HUDEP-2 (cell line): ENCODE data around the gene DNAI4.
"Not testable (repeated sequence)": the region's sequence is repeated elsewhere in the genome, so short reads cannot be mapped to it uniquely, and the experiment has no call there.

ENCODE experiments used
- DNase-seq, 76 experiments: peaks; one replicate each; lab custom pipeline; 2025; ENCODE audit not compliant: unreplicated experiment in 76 of 76; lab: John Stamatoyannopoulos, UW

The DNAI4 gene

DNA sequence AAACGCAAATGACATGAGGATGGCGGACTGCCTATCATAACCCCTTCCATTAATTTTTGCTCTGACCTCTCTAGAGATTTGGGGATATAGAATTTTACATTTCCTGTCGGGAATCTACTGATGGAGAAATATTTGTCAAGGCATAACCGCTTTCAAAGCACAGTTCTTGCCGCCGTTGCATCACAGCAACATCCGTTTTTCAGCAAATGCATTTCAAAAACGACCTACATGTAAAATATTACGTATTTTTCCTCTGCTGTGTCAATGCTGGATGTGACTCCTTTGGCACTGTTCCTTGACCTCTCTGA is 5.0 kb upstream of the DNAI4 start:
- no peak for DNase-seq

DNA sequence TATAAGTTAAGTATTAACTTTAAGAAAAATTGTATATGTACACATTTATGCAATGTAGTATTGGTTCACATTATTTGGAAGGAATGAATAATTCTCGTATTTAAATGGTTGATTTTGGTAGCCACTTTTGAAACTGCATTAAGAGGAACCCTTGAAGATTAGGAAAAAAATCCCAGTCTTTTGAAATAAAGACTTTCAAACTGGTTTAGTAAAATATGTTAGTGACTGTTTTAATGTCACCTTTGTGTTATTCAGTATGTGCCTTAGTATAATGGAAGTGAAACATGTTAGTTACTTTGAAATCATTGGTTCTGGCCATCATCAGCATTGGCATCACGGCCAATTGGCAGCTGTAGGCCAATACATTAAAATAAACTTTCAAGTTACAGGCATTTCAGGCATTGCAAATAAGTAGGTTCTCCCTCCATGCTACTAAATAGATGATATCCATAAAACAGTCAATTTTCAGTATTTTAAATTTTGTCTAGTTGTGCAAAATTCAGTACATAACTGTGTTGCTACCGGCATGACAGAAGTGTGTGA is 4.6 kb upstream of the DNAI4 start:
- DNase-seq: peak in 5 of 76 experiments; percentile 4 to 33 (median 19)

DNA sequence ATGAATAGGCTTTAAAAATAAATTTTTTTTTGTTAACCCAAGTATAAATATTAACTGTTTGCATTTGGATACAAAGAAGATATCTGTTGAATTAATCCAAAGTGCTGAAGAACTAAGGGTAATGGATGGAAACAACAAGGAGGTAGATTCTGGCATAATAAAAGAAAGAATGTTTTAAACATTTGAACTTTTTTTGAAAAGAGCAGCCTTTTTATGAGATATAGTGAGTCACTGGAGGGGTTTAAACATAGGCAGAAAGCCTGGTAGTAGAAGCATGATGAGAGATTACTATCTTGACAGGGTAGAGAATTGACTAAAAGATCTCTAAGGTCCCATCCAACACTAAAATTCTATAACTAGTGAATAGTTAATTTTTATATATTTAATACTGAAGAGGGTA is 2.9 kb upstream of the DNAI4 start:
- peak in 2 of 76 experiments; percentile 4 to 13 for DNase-seq

DNA sequence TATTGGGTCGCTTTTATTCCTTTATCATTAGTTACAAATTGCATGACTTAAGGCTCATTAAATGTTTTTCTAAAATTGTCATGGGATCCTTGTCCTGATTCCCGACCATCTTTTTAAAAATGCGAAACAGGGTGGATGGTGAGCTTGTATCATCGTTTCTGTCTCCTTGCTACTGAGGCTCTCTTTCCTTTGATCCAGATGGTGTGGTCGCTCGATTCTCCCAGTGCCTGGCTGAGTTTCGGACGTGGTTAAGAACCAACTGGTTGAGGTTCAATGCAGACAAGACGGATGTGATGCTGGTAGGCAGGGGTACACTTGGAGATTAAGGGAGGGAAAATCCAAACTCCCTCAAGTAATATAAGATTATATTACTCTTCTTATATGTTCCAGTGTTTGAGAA is 1.3 kb upstream of the DNAI4 start:
- peak in 7 of 76 experiments; percentile 4 to 34 (median 17) for DNase-seq

DNA sequence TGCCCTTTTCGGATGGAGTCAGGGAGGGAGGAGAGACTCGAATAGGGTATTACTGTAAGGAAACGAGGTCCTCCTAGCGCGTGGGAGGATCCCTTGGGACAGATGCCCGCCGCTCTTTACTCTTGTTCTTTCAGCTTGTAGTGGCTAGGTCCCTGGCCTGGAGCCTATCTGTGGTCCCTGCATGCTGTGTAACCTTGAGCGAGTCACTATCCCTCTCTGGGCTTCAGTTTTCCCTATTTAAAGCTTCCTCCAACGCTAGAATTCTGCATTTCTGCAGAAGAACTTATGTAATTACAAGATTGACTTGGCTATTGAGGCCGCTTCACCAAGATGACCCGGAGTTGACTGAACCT is 878 bp upstream of the DNAI4 start:
- peak in 50 of 76 experiments; percentile 52 to 90 (median 81) for DNase-seq

DNA sequence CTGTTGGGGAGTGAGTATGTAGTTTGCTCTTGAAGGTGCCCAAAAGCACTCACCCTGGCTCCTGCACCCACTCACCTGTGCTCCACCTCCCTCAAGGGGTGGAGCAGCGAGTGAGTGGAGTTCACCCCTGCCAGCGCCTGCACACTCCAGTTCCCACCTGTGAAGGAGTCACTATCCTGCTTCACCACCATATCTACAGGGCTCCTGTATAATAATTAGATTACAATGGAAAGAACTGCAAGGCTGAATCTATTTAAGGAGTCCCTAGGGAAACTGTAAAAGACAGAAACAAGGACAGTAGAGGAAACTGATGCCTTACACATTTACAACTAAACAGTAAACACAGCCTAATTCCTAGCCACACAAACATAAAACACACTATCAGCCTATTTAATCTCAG is 4.1 kb downstream of the DNAI4 start:
- no peak for DNase-seq

DNA sequence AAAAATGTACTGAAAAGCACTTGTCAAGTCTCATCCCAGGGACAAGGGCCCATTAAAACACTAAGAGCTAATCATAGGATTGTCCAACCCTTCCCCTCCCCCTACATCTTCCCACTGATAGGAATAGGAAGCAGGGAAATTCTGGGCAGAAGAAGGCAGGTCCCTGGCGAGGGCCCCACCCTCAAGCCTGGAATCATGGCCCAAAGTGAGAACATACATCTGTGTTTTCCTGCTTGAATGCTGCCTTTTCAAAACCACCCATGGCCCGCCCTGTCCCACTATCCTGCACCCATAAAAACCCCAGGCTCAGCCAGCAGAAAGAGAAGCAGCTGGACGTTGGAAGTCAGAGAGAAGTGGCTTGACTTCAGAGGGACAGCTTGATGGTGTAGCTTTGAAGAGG is 4.8 kb downstream of the DNAI4 start:
- no peak for DNase-seq

DNA sequence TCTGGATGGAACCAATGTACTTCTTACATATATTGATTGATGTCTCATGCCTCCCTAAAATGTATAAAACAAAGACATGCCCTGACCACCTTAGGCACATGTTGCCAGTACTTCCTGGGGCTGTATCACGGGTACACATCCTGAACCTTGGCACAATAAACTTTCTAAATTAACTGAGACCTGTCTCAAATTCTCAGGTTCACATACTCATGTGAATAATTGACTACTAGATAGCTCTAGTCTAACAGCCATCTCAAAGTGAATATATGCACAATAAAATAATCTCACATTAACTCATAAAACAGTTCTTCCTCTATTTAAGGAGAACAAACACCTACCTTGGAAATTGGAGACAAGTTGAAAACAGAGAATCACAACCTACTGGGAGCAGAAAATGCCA is 5.6 kb downstream of the DNAI4 start:
- DNase-seq: no peak

DNA sequence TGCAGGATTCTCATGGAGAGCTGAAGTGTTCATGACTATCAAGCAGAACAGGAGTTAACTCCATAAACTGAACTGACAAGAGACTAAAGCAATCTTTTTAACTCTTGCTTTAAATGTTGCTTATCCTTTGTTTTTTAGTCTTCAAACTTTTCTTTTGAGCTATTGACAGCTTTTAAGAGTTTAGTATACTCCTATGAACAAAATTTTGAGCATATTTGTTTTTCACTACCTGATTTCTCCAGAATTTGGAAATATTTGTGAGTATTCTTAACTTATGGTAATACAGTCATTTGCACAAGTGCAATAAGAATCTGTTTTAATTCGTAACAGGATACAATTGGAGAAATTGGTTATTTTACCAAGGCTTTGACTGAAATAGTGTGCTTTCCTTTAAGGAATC is 7.2 kb downstream of the DNAI4 start:
- DNase-seq: no peak

DNA sequence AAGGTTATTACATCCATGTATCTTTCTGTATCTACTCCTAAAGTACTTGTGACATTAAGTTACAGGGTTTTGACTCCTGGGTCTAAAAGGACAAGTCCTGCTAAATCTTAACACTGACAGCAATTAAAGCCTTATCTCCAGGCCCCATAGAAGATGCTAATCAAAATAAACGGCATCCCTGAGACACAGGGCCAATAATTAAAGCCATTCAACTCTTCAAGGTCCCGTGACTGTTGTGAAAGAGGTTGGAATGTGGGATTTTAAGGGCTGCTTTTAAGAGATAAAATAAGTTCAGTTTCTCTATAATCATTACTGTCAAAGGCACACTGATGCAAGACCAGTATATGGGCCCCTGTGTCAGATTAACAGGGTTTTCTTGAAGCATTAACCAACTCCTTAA is 8.3 kb downstream of the DNAI4 start:
- DNase-seq: peak in 64 of 76 experiments; percentile 8 to 96 (median 66)

DNA sequence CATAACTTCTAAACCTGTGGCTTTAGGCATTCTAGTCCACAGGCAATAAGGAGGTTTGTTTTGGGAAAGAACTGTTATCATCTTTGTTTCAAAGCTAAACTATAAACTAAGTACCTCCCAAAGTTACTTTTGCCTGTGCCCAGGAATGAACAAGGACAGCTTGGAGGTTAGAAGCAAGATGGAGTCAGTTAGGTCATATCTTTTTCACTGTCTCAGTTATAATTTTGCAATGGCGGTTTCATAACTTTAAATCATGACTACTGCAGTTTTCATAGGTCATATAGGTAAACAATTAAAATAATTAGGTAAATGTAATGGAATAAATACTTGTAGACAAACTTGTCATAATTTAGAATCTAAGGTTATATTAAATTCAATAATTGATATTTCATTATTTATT is 9.5 kb downstream of the DNAI4 start:
- DNase-seq: not testable (repeated sequence)

DNA sequence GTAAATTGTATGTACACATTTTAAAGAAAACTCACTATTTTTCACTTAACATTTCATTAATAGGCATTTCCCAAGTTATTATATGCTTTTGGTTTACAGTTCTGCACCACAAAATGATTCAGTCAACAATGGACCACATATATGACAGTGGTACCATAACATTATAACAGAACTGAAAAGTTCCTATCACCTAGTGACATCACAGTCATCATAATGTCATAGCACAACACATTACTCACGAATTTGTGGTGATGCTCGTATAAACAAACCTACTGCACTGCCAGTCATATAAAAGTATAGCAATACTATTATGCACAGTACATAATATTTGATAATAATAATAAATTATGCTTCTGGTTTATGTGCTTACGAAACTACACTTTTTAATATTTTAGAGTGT is 30.9 kb downstream of the DNAI4 start:
- DNase-seq: no peak

DNA sequence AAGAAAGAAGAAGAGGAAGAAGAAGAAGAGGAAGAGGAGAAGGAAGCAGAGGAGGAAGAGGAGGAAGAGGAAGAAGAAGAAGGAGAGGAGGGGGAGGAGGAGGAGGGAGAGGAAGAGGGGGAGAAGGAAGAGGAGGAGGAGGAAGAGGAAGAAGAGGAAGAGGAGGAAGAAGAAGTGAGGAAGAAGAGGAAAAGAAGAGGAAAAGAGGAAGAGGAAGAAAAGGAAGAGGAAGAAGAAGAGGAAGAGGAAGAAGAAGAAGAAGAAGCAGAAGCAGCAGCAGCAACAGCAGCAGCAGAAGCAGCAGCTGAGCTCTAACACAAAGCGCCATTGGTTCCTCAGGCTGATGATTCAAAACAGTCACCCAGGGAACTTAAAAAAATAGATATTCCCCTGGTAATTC is 34.0 kb downstream of the DNAI4 start:
- no peak for DNase-seq

DNA sequence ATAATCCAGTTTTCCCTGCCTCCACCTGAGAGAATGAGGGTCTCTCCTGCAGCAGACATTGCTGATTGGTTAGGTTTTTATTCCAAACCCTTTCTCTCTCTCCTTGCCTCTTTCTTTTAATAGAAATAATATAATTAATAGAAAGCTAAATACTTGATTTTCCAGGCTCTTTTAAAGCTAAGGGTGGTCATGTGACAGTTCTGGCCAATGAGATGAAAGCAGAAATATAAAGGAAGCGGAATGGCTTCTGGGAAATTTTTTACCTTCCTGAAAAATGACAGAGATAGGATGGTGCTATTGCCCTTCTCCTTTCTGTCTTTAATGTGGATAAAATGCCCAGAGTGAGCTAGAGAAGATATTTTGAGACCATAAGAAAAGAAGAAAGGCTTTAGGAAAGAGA is 35.6 kb downstream of the DNAI4 start:
- DNase-seq: no peak

DNA sequence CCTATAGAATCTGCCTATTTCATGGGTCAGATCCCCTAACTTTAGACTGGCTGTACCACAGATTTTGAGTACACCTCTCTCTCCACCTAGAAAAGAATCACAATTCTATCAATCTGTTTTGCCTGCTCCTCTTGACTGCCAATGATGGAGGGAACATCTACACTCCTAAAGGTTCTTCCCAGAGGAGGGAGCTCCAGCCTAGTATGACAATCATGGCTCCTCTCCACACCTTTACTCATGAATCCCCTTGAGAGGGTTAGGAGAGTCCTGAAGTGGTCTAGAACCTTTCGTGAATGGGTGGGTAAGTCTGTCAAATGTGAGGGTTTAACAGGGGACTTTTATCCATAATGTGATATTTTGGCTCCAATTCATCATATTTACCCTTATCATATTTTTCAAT is 48.0 kb downstream of the DNAI4 start:
- DNase-seq: no peak

DNA sequence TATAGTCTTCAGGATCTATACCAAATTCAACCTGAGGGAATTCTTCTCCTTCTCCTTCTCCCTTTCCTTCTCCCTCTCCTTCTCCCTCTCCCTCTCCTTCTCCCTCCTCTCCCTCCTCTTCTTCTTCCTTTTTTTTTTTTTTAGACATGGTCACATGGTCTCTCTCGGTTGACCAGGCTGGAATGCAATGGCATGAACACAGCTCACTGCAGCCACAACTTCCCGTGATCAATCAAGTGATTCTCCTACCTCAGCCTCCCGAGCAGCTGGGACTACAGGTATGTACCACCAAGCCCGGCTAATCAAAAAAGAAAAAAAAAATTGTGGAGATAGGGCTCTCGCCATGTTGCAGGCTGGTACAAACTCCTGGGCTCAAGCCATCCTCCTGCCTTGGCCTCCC is 51.5 kb downstream of the DNAI4 start:
- DNase-seq: no peak

DNA sequence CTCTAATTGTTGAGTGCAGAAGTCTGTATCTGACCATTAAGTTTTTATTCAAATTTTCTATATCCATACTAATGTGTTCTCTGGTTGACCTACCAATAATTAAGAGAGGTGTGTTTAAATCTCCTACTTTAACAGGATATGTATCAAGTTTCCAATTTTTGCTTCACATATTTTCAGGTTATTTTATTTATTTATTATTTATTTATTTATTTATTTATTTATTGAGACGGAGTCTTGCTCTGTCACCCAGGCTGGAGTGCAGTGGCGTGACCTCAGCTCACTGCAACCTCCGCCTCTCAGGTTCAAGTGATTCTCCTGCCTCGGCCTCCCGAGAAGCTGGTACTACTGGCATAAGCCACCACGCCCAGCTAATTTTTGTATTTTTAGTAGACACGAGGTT is 52.6 kb downstream of the DNAI4 start:
- DNase-seq: not testable (repeated sequence)

DNA sequence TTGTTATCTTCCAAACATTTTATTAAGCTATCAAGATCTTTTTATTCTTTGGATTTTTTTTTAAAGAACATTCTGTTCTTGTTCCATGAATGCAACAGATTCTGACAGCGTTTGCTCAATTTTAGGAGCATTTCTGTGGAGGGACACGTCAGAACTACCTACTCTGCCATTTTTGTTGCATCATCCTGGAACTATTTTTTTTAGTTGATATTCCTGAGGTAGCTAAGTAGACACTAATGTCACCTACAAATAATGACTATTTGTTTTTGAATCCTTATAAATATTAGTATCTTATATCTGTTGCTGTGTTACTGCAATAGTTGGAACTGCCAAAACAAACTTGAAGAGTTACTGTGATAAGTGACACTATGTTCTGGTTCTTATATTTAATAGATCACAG is 57.2 kb downstream of the DNAI4 start:
- DNase-seq: no peak

DNA sequence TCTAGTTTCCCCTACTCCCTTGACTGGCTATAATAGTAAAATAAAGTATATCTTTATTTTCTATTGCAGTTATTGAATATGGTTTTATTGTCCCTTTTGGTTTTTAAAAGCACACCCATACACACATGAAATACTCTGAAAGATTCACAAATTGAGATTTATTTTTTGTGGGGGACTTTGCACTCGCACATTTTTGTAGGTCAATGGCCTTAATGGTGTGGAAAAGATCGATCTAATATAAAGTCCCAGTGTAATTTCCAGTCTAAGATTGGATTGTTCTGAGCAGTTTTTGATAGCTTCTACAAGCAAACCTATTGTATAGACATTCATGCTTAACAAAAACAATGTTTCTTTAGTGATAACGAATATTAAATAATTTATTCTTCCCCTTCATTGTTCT is 64.1 kb downstream of the DNAI4 start:
- DNase-seq: no peak

DNA sequence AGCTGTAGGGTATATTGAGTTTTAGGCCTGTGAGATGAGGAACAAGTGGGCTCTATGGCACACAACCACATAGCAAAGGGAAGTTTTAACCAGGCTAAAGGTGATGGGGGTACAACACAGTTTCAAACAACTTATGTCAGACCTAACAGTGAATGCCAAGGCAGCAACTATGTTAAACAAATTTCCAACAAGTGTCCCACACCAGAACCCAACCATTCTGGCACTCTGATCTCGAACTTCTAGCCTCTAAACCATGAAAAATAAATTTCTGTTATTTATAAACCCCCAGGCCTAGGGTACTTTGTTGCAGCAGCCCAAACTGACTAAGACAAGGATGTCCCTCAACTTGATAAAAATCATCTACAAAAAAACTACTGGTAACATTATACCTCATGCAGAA is 71.3 kb downstream of the DNAI4 start:
- DNase-seq: no peak

DNA sequence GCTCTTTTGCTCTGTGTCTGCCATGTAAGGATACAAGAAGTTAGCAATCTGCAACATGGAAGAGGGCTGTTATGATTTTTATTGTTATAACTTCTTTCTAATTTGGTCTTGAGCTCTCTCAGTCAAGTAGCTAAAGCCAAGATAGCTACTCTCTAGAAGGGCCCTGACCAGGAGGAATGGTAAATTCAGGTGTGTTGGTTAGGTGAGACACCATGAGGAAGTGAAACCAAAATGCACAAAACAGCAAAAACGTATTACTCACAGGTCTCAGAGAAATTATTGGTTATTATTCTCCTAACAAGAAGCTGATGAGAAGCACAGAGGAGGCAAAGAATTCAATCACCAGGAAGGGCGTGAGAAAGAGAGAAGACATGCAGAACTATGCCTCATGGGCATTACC is 71.8 kb downstream of the DNAI4 start:
- no peak for DNase-seq

DNA sequence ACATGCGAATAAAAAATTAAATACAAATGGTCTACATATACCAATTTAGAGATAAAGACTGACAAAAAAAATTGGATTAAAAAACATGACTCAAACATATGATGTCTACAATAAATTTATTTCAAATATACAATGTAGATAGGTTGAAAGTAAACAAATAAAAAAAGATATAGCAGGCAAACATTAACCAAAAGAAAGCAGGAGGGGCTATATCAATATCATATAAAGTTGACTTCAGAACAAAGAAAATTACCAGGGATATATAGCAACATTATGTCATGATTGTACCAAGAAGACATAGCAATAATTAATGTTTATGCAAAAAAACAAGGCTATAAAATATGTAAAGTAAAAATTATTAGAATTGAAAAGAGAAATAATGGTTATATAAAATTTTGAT is 73.7 kb downstream of the DNAI4 start:
- no peak for DNase-seq

DNA sequence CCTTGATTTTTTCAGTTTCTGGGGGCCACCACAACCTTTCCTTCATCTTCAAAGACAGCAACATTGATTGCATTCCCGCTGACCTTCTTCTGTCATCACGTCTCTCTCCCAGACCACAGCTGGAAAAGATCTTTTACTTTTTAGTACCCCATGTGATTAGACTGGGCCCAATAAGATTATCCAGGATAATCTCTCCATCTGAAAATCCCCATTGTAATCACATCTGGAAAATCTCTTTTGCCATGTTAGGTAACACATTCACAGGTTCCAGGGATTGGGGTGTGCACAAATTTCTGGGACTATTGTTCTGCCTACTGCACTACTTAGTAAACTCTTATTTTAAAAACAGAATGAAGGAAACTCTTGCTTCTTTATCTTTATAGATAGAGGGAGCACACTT is 76.5 kb downstream of the DNAI4 start:
- no peak for DNase-seq

DNA sequence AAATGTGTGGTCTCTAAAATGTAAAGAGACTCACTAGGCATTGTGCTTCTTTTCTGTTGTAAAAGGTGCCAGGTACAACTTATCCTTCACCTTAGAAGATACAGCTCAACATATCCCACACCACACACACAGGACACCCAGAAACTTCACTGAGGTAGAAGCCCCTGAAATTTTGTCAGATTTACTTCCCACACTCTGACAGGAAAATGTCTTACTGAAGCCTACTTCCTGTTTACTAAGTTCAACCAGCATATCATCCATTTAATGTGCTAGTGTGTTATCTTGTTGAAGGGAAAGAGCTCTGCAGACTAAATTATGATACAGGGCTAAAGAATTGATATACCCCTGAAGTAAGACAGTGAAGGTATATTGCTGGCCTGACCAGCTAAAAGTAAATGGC is 83.7 kb downstream of the DNAI4 start:
- no peak for DNase-seq
